CD4-positive, alpha-beta T cell treated with Interleukin-6 for 4 hours (primary cell): ENCODE results near the gene TESK2.
"Not testable (repeated sequence)": the region's sequence is repeated elsewhere in the genome, so short reads cannot be mapped to it uniquely, and the experiment has no call there.

Source experiments
- DNase-seq: peaks from one replicate; pipeline ENCODE4 v3.0.0-alpha.2; 2020; ENCODE audit warnings: mixed read lengths

The TESK2 gene

GRCh38 chr1:45467353-45467752, 23.6 kb downstream of the TESK2 start:
- DNase-seq: not testable (repeated sequence)

- no peak for DNase-seq
These were observed 25.7 kb downstream of the TESK2 start for GRCh38 chr1:45465277-45465676.

DNA sequence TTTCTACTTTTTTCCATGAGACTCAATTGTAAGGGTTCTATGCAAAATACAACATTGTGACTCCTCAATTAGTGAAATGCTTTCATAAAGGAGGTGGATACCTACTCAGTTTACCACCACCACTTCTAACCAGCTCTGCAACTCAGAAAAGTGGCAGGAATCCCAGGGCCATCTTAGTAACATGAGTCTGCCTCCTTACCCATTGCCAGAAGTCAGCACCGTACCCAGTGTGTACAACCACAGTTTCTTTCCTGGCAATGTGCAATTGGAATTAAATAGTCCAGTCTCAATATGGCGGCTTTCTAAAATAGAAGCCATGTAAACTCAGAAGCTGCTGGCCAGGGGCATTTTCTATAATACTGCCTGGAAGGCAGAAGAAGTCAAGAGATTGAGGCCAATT, 32.1 kb downstream of the TESK2 start:
- no peak for DNase-seq

DNA sequence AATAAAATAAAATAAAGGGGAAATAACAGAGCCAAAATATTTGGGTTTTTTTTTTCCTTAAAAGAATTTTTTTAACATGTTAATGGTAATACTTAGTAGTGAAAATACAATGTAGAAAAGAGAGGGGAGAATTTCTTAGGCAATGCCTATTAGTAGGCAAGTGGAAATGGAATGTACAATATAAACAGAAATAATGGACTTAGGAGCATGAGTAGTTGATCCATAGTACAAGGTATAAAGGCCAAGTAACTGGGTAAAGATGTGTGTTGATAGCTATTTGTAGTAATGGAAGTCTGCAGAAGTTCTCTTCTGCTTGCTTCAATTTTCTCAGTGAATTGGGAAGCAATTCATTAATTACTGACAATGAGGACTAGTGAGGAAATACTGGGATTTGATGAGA, 34.4 kb downstream of the TESK2 start:
- DNase-seq: no peak

- DNase-seq: no peak
These were observed 35.8 kb downstream of the TESK2 start for GRCh38 chr1:45455162-45455561.

- no peak for DNase-seq
These were observed 36.5 kb downstream of the TESK2 start for GRCh38 chr1:45454464-45454863.

GRCh38 chr1:45452503-45452902, 38.5 kb downstream of the TESK2 start:
- DNase-seq: no peak

- DNase-seq: no peak
These were observed 42.6 kb downstream of the TESK2 start for GRCh38 chr1:45448357-45448756.

DNA sequence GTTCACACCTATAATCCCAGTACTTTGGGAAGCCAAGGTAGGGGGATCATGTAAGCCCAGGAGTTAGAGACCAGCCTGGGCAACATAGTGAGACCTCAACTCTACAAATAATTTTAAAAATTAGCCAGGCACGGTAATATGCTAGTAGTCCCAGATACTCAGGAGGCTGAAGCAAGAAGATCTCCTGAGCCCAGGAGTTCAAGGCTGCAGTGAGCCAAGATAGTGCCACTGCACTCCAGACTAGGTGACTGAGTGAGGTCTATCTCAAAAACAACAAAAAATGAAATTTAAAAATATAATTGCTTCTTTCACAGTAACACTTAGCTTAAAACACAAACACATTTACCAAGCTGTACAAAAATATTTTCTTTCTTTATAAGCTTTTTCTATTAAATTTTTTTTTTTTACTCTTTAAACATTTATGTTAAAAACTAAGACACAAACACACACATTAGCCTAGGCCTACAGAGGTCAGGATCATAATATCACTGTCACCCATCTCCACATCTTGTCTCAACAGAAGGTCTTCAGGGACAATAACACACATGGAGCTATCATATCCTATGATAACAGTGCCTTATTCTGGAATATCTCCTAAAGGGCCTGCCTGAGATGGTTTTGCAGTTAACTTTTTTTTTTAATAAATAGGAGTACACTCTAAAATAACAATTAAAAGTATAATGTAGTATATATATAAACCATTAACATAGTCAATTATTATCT, 43.9 kb downstream of the TESK2 start:
- no peak for DNase-seq

GRCh38 chr1:45446530-45446929, 44.4 kb downstream of the TESK2 start:
- DNase-seq: no peak

GRCh38 chr1:45444609-45445131, 46.3 kb downstream of the TESK2 start:
- DNase-seq: no peak

GRCh38 chr1:45443580-45444446, 47.1 kb downstream of the TESK2 start:
- no peak for DNase-seq

DNA sequence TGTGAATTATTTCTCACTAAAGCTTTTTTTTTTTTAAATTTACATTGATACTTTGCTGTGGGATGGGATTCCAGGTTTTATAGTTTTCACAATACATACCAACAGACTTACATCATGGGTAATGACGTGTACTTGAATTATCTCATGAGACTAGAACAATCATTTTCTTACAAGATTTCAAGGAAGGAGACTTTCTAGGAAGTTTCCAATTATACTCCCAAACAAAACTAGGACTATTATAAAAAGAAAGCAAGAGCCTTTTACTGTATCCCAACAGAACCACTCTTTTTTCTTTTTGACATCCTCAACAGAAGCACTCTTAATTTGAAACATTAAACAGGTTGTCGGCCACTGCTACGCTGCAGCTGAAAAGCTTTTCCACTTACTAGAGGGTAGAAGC, 48.7 kb downstream of the TESK2 start:
- no peak for DNase-seq

GRCh38 chr1:45437323-45437722, 53.6 kb downstream of the TESK2 start:
- no peak for DNase-seq

DNA sequence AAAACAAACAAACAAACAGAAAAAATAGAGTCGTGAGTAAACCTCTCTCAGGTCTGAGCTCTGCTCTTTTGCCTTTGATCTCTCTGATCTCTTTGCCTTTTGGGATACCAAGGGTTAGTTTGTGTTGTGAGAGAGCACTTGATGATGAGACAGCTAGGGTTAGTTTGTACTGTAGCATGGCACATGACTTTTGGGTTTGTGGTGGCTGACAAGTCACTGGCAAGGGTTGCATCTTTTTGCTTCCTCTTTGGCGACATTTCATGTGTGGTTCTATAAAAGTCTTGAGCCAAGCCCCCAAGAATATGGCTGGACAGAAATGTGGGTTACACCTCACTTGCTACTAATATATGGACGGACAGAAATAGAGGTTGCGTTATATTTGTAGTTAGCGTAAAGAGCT, 60.5 kb downstream of the TESK2 start:
- DNase-seq: no peak

DNA sequence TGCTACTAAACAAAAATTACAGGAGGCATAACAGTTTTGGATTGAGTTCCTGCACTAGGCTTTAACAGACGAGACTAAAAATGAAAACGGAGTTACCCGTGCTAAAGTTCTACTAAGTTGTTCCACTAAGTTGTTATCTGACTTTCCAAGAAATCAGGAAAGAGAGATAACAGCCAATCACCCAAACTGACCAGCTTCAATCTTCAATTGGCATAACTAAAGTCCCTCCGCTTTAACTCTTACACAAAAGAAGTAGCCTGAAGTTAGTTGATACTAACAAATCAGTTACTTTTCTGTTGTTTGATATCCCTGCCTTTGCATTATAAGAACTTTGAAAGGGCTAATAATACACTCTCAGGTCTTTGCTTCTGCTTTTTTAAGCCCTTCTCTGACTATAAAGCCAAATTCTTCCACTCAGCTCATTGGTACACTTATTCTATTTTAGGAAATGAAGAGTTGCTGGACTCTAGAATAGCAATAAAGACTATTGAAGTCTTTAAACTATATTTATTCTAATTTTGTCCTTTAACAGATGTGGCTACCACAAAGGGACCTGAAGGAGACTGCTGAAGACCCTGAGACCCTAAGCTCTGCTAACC, 61.3 kb downstream of the TESK2 start:
- no peak for DNase-seq

- no peak for DNase-seq
These were observed 66.9 kb downstream of the TESK2 start for GRCh38 chr1:45423906-45424678.

- no peak for DNase-seq
These were observed 69.0 kb downstream of the TESK2 start for GRCh38 chr1:45421935-45422334.

- DNase-seq: no peak
These were observed 76.2 kb downstream of the TESK2 start for GRCh38 chr1:45414746-45415145.

DNA sequence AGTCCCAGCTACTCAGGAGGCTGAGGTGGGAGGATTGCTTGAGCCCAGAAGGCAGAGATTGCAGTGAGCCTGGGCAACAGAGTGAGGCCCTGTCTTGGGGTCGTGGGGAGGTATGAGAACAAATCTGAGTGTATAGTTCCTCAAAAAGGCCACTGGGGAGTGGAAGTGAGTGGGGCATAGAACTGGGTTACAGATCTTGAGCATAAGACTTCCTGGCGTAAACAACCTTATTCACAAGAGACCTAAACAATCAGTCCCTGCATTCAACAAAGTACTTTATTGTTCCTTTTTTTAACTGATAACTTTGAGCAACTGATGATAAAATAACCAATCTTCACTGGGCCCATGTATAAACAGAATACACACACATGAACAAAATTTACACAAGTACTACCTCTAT, 78.1 kb downstream of the TESK2 start:
- no peak for DNase-seq

DNA sequence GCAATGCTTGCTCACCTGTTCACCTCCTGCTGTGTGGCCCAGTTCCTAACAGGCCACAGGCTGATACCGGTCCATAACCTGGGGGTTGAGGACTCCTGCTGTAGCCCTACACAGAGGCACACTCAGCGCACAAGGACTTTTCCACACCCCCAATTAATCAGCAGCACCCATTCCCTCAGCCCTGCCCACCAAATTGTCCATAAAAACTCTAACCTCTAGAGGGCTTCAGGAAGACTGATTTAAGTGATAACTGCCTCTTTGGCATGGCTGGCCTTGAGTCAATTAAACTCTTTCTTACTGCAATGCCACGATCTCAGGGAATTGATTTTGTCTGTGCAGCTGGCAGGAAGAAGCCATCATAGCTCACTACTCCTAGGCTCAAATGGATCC, 79.5 kb downstream of the TESK2 start:
- DNase-seq: no peak

- no peak for DNase-seq
These were observed 80.0 kb downstream of the TESK2 start for GRCh38 chr1:45410850-45411509.
